Chondrocyte (in vitro differentiated cells): Measurements from ENCODE around the gene INTS11. TPM values are rescaled to one million over a fixed set of nuclear protein-coding genes. Genes with fewer than 3 reads are reported as not detected.

Source experiments
- DNase-seq: peaks from one replicate; pipeline ENCODE4 v3.0.0; 2021; ENCODE audit warnings: mixed read lengths, low spot score
- H3K27ac Mint-ChIP-seq: one replicate; pipeline ENCODE4 v1.8.0; 2021; ENCODE audit warnings: mild to moderate bottlenecking, moderate library complexity, mixed read lengths; ENCODE audit not compliant: unreplicated experiment
- H3K27me3 Mint-ChIP-seq: 2 replicates; pipeline ENCODE4 v1.8.0; 2021; ENCODE audit warnings: low read depth, mixed read lengths
- H3K36me3 Mint-ChIP-seq: 2 replicates; pipeline ENCODE4 v1.8.0; 2021; ENCODE audit warnings: low read depth, mixed read lengths
- H3K4me1 Mint-ChIP-seq: 2 replicates; pipeline ENCODE4 v1.8.0; 2021; ENCODE audit warnings: low read depth, mild to moderate bottlenecking, mixed read lengths
- H3K4me3 Mint-ChIP-seq: one replicate; pipeline ENCODE4 v1.8.0; 2021; ENCODE audit warnings: mild to moderate bottlenecking, moderate library complexity, mixed read lengths; ENCODE audit not compliant: unreplicated experiment
- H3K9me3 Mint-ChIP-seq: 2 replicates; pipeline ENCODE4 v1.8.0; 2021; ENCODE audit warnings: low read depth, mixed read lengths
- total RNA-seq: library from RNA; stranded (reverse); gene quantifications from 3 replicates; pipeline ENCODE4 v1.2.1, GENCODE V29; 2021
- TF ChIP-seq, protein P1 (sequence below): fragments of 200-600 bp; sonication (generic); IDR thresholded peaks from 2 replicates; pipeline ENCODE4 v1.5.0; 2021; ENCODE audit warnings: antibody characterized with exemption, mild to moderate bottlenecking, moderate library complexity

Gene INTS11
- total RNA-seq, 1 donor from 2014 or later: 73.8 TPM

DNA sequence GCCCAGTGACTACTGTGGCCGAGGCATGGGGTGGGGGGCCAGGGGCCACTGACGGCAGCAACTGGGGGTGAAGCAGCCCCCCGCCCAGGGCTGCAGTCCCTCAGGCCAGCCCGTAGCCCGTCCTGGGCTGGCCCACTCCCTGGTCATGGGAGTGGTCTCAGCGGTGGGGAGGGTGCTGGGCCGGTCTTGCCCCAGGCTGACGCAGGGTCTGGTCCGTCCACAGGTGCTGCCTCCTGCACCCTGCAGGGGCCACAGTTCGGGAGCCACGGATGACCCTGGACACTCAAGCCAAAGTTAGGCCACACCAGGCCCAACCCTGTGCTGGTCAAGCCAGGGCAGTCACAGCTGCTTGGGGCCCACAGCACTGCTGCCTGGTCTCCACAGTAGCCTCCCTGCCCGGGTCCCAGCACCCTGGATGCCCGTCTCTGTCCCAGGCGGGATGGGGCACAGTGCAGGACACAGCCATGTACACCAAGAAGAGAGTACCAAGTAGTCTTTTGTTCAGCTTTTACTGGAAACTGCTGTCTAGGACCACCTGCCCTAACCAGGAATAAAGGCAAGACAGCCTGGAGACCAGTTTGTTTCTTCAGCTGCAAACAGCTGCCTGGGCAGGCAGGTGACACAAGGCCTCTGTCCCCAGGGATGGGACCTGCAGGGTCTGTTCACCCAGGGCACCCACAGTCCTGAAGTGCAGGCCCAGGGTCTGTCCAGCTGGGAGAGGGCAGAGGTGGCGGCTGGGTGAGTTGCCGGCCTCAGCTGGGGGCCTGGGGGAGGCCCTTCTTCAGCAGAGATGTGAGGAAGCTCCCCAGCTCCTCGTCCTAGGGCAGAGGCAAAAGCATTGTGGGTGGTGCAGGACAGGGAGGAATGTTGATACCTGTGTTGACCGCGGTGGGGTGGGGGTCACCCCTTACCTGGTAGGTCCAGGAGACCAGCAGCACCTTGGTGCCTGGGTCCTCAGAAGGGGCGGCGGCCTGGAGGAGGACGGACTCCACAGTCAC, 13.1 kb downstream of the INTS11 start:
- DNase-seq: no peak
- no peak overlapping the region for H3K27ac Mint-ChIP-seq
- H3K4me3 Mint-ChIP-seq: no peak overlapping the region
- H3K9me3 Mint-ChIP-seq: no peaks in the 10 kb centered on the region
- peaks cover 8% of the 10 kb centered on the region for H3K4me1 Mint-ChIP-seq
- H3K36me3 Mint-ChIP-seq: peaks cover 12% of the 10 kb centered on the region
- H3K27me3 Mint-ChIP-seq: no peaks in the 10 kb centered on the region
- TF ChIP-seq, protein P1, sequence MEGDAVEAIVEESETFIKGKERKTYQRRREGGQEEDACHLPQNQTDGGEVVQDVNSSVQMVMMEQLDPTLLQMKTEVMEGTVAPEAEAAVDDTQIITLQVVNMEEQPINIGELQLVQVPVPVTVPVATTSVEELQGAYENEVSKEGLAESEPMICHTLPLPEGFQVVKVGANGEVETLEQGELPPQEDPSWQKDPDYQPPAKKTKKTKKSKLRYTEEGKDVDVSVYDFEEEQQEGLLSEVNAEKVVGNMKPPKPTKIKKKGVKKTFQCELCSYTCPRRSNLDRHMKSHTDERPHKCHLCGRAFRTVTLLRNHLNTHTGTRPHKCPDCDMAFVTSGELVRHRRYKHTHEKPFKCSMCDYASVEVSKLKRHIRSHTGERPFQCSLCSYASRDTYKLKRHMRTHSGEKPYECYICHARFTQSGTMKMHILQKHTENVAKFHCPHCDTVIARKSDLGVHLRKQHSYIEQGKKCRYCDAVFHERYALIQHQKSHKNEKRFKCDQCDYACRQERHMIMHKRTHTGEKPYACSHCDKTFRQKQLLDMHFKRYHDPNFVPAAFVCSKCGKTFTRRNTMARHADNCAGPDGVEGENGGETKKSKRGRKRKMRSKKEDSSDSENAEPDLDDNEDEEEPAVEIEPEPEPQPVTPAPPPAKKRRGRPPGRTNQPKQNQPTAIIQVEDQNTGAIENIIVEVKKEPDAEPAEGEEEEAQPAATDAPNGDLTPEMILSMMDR: no peak

DNA sequence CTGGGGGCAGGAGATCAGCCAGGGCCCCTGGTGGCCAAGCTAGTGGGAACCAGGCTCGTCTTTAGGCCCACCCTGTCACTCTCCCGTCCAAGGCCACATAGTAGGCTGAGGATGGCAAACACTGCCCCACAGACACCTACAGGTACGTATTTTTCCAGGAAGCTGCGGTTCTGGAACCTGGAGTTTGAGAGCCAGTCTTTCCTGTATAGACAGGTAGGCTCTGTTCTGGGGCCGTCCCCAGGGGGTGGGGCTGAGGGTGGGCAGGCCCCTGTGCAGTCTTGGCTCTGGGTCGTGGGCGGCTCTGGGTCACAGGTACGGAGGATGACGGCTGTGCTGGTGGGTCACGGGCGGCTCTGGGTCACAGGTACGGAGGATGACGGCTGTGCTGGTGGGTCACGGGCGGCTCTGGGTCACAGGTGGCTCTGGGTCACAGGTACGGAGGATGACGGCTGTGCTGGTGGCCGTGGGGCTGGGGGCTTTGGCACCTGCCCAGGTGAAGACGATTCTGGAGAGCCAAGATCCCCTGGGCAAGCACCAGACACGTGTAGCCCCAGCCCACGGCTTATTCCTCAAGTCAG, 13.9 kb downstream of the INTS11 start:
- peaks cover 10% of the 10 kb centered on the region for H3K36me3 Mint-ChIP-seq
- H3K27ac Mint-ChIP-seq: no peak overlapping the region
- TF ChIP-seq, protein P1: no peak
- H3K4me1 Mint-ChIP-seq: peaks cover 17% of the 10 kb centered on the region
- peak overlapping the region; percentile 12 for H3K4me3 Mint-ChIP-seq
- H3K9me3 Mint-ChIP-seq: no peaks in the 10 kb centered on the region
- no peak for DNase-seq
- H3K27me3 Mint-ChIP-seq: no peaks in the 10 kb centered on the region

DNA sequence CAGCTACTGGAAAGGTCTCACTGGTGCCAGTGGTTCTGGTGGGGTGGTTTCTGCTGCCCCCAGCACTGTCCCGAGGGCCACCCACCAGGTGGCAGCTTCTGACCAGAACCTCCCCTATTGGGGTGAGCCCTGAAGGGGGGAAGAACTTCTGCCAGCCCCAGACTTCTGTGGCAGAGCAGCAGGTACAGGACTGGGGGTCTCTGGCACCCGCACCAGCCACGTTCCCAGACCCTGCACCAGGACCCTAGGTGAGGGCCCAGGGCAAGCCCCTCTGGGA, 14.4 kb downstream of the INTS11 start:
- H3K27ac Mint-ChIP-seq: no peak overlapping the region
- peaks cover 22% of the 10 kb centered on the region for H3K4me1 Mint-ChIP-seq
- H3K27me3 Mint-ChIP-seq: no peaks in the 10 kb centered on the region
- H3K36me3 Mint-ChIP-seq: peaks cover 10% of the 10 kb centered on the region
- TF ChIP-seq, protein P1: no peak
- no peak for DNase-seq
- H3K4me3 Mint-ChIP-seq: peak overlapping the region; percentile 70
- H3K9me3 Mint-ChIP-seq: no peaks in the 10 kb centered on the region

DNA sequence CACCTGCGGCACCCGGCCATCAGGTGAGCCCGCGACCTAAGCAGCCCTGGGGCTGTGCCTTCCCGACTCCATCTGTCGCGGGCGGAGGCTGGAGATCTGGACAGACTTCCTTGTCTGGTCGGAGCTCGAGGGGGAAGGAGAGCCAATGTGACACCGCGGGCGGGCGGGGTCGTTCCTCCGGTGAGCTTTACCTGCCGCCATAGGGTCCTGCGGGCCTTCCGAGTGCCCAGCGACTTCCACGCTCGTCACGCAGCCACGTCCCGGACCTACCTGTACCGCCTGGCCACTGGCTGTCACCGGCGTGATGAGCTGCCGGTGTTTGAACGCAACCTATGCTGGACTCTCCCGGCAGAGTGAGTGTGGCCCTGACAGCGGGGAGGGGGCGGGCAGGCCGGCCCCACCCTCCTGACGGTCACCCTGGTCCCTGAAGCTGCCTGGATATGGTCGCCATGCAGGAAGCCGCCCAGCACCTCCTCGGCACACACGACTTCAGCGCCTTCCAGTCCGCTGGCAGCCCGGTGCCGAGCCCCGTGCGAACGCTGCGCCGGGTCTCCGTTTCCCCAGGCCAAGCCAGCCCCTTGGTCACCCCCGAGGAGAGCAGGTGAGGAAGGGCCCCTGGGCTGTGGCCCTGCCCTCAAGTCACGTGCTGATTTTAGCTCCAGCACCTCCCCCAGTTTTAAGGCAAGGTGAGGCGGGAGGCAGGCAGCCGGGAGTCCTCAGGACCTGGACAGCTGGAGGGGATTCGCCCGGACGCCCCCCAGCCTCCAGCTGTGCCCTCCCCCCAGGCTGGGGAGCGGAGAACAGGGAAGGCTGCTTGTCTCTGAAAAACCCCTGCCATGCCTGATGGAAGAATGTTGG, 15.0 kb downstream of the INTS11 start:
- peak overlapping the region; percentile 36 for H3K27ac Mint-ChIP-seq
- TF ChIP-seq, protein P1: no peak

DNA sequence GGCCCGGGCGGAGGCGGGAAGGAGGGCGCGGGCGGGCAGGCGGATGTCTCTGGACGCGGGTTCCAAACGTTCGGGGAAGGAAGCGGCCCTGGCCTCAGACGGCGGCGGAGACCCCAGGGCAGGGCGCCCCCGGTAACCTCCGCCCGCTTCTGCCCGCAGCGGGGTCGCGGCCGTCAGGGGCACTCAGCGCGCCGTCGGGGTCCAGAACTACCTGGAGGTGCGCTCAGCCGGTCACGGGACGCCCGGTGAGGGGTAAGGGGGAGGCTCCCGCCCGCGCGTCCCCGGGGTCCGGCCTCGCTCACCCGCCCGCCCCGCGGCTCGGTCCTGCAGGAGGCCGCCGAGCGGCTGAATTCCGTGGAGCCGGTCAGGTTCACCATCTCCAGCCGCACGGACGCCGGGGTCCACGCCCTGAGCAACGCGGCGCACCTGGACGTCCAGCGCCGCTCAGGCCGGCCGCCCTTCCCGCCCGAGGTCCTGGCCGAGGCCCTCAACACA, 15.7 kb downstream of the INTS11 start:
- Mint-ChIP-seq H3K4me3 (peak overlapping the region; percentile 75), H3K9me3 (no peaks in the 10 kb centered on the region), H3K4me1 (peaks cover 30% of the 10 kb centered on the region), H3K27ac (peak overlapping the region; percentile 71), H3K36me3 (peaks cover 6% of the 10 kb centered on the region), H3K27me3 (no peaks in the 10 kb centered on the region)
- DNase-seq: no peak
- TF ChIP-seq, protein P1: no peak

More for the DNA sequence above, 15.0 kb downstream of the INTS11 start:
- Mint-ChIP-seq H3K4me3 (peak overlapping the region; percentile 70), H3K9me3 (no peaks in the 10 kb centered on the region), H3K4me1 (peaks cover 28% of the 10 kb centered on the region), H3K36me3 (peaks cover 7% of the 10 kb centered on the region), H3K27me3 (no peaks in the 10 kb centered on the region)
- no peak for DNase-seq
